Natural killer cell (primary cell): ENCODE data around the gene NCK2. TPM values are rescaled to one million over a fixed set of nuclear protein-coding genes. Genes with fewer than 3 reads are reported as not detected.

Experiments
- ATAC-seq, 3 donors: fragments of 150-1000 bp in 2 of 3; fragments of 200-7000 bp in 1 of 3; cut with Tn5 transposase; 1 replicate in 1 of 3; 2 replicates in 2 of 3; pipeline ENCODE4 v1.10.0; 2021; ENCODE audit warnings: mild to moderate bottlenecking in 2 of 3, moderate library complexity in 2 of 3
- DNase-seq, 2 donors: peaks; one replicate each; pipeline versions ENCODE4 v3.0.0 to v3.0.0-alpha.2; 2013 to 2021; ENCODE audit warnings: mixed read lengths in 1 of 2
- H3K27ac ChIP-seq: one replicate; pipeline ENCODE4 v1.5.1; 2013; ENCODE audit warnings: mild to moderate bottlenecking, low read length
- H3K27me3 ChIP-seq: one replicate; pipeline ENCODE4 v1.6.1; 2013; ENCODE audit warnings: low read length; ENCODE audit not compliant: control insufficient read depth, insufficient read depth
- H3K36me3 ChIP-seq: one replicate; pipeline ENCODE4 v1.6.1; 2013; ENCODE audit warnings: low read length; ENCODE audit not compliant: control insufficient read depth, insufficient read depth
- H3K4me1 ChIP-seq: one replicate; pipeline ENCODE4 v1.6.1; 2013; ENCODE audit warnings: low read length; ENCODE audit not compliant: control insufficient read depth, insufficient read depth
- H3K4me3 ChIP-seq: one replicate; pipeline ENCODE4 v1.5.1; 2013; ENCODE audit warnings: low read length
- H3K9me3 ChIP-seq: one replicate; pipeline ENCODE4 v1.6.1; 2013; ENCODE audit warnings: low read length; ENCODE audit not compliant: control insufficient read depth, insufficient read depth
- H3K27ac Mint-ChIP-seq, 2 donors: one replicate each; pipeline ENCODE4 v1.8.0; 2022; ENCODE audit warnings: mild to moderate bottlenecking in 2 of 2, mixed read lengths in 2 of 2, moderate library complexity in 1 of 2
- H3K27me3 Mint-ChIP-seq, 2 donors: one replicate each; pipeline ENCODE4 v1.8.0; 2022; ENCODE audit warnings: low read depth in 2 of 2, mixed read lengths in 2 of 2
- H3K36me3 Mint-ChIP-seq: one replicate; pipeline ENCODE4 v1.8.0; 2022; ENCODE audit warnings: mixed read lengths
- H3K4me1 Mint-ChIP-seq, 2 donors: one replicate each; pipeline ENCODE4 v1.8.0; 2022; ENCODE audit warnings: mixed read lengths in 2 of 2
- H3K4me3 Mint-ChIP-seq: one replicate; pipeline ENCODE4 v1.8.0; 2022; ENCODE audit warnings: mild to moderate bottlenecking, moderate library complexity, mixed read lengths
- H3K9me3 Mint-ChIP-seq, 2 donors: one replicate each; pipeline ENCODE4 v1.8.0; 2022; ENCODE audit warnings: mixed read lengths in 2 of 2
- CTCF ChIP-seq: fragments of 200-600 bp; IDR thresholded peaks from one replicate; pipeline ENCODE4 v1.8.0; 2022; ENCODE audit warnings: antibody characterized with exemption
- WGBS: methylation state at CpG from one replicate; pipeline ENCODE4 v1.1.7; 2013; ENCODE audit warnings: missing lambda C conversion rate; ENCODE audit not compliant: insufficient coverage; 5-methylcytosine and 5-hydroxymethylcytosine counted together
- intact Hi-C: fragments of 100-400 bp; cut with micrococcal nuclease; formaldehyde crosslinking; loops from one replicate; pipeline ENCODE4 v1.14.2; 2022
- total RNA-seq, 4 donors: library from RNA; stranded (reverse); fragments of 120-200 nt in 1 of 4; gene quantifications; one replicate each; pipeline versions ENCODE4 v1.2.3 to v1.2.4, GENCODE V29; 2013 to 2022

The NCK2 gene
- total RNA-seq, 3 donors from 2014 or later (not counting 1 experiment from before 2014, with no cell fraction given), result 34.1 to 50.8 (median 43.0) TPM

- Mint-ChIP-seq H3K27ac (peak overlapping the region in 1 of 2 donors; percentile 41), H3K4me1 (peaks cover 52 to 62% of the 10 kb centered on the region in 2 donors), H3K36me3 (no peaks in the 10 kb centered on the region), H3K9me3 (no peaks in the 10 kb centered on the region), H3K27me3 (no peaks in the 10 kb centered on the region), H3K4me3 (no peak overlapping the region)
- no peak for DNase-seq
- H3K27me3 ChIP-seq, result no peaks in the 10 kb centered on the region
- peaks cover 17% of the 10 kb centered on the region for H3K36me3 ChIP-seq
- no peak for ATAC-seq
- H3K27ac ChIP-seq, result no peak overlapping the region
- intact Hi-C loops, result no loop called here
- TF ChIP-seq CTCF, result no peak
- peaks cover 33% of the 10 kb centered on the region for H3K4me1 ChIP-seq
- no peaks in the 10 kb centered on the region for H3K9me3 ChIP-seq
- WGBS, result 94% methylated on average over 9 of the region's 9 CpGs
- no peak overlapping the region for H3K4me3 ChIP-seq
These were observed 69.7 kb downstream of the NCK2 start for GRCh38 chr2:105814291-105814940.

GRCh38 chr2:105815401-105815800 lies 70.7 kb downstream of the NCK2 start:
- intact Hi-C loops, result no loop called here
- DNase-seq (no peak), ATAC-seq (no peak)
- no peaks in the 10 kb centered on the region for H3K36me3 Mint-ChIP-seq
- peaks cover 52 to 53% of the 10 kb centered on the region in 2 donors for H3K4me1 Mint-ChIP-seq
- Histone ChIP-seq H3K9me3 (no peaks in the 10 kb centered on the region), H3K4me1 (peaks cover 25% of the 10 kb centered on the region), H3K4me3 (no peak overlapping the region), H3K36me3 (peaks cover 19% of the 10 kb centered on the region), H3K27me3 (no peaks in the 10 kb centered on the region), H3K27ac (no peak overlapping the region)
- no peaks in the 10 kb centered on the region for H3K27me3 Mint-ChIP-seq
- no peak overlapping the region for H3K4me3 Mint-ChIP-seq
- no peak for TF ChIP-seq CTCF
- H3K9me3 Mint-ChIP-seq, result no peaks in the 10 kb centered on the region
- H3K27ac Mint-ChIP-seq, result no peak overlapping the region
- WGBS, result 97% methylated on average over 7 of the region's 7 CpGs

- Histone ChIP-seq H3K4me3 (no peak overlapping the region), H3K36me3 (peaks cover 24% of the 10 kb centered on the region), H3K27me3 (no peaks in the 10 kb centered on the region), H3K9me3 (no peaks in the 10 kb centered on the region), H3K4me1 (peaks cover 19% of the 10 kb centered on the region), H3K27ac (no peak overlapping the region)
- ATAC-seq (no peak), DNase-seq (no peak)
- H3K27ac Mint-ChIP-seq, result peak overlapping the region in 1 of 2 donors; percentile 86
- H3K4me1 Mint-ChIP-seq, result peaks cover 51 to 55% of the 10 kb centered on the region in 2 donors
- H3K36me3 Mint-ChIP-seq, result no peaks in the 10 kb centered on the region
- H3K9me3 Mint-ChIP-seq, result no peaks in the 10 kb centered on the region
- H3K4me3 Mint-ChIP-seq, result no peak overlapping the region
- intact Hi-C loops, result no loop called here
- no peaks in the 10 kb centered on the region for H3K27me3 Mint-ChIP-seq
- 94% methylated on average over 8 of the region's 8 CpGs for WGBS
- TF ChIP-seq CTCF, result no peak
These were observed 75.4 kb downstream of the NCK2 start for GRCh38 chr2:105820151-105820550.

GRCh38 chr2:105820691-105821090 lies 76.0 kb downstream of the NCK2 start:
- DNase-seq (no peak), ATAC-seq (no peak)
- Histone ChIP-seq H3K27me3 (no peaks in the 10 kb centered on the region), H3K4me1 (peaks cover 19% of the 10 kb centered on the region), H3K4me3 (no peak overlapping the region), H3K36me3 (peaks cover 24% of the 10 kb centered on the region), H3K27ac (no peak overlapping the region), H3K9me3 (no peaks in the 10 kb centered on the region)
- peaks cover 51 to 52% of the 10 kb centered on the region in 2 donors for H3K4me1 Mint-ChIP-seq
- no peaks in the 10 kb centered on the region for H3K9me3 Mint-ChIP-seq
- intact Hi-C loops, result no loop called here
- 95% methylated on average over 5 of the region's 6 CpGs for WGBS
- H3K27ac Mint-ChIP-seq, result peak overlapping the region in 1 of 2 donors; percentile 86
- no peaks in the 10 kb centered on the region for H3K27me3 Mint-ChIP-seq
- H3K36me3 Mint-ChIP-seq, result no peaks in the 10 kb centered on the region
- TF ChIP-seq CTCF, result no peak
- H3K4me3 Mint-ChIP-seq, result no peak overlapping the region
